Thyroid gland (tissue), 4 donors: ENCODE results near the gene TBC1D5.

ENCODE experiments used
- CTCF ChIP-seq, 6 experiments: fragments of 200-600 bp in 3 of 6; fragments of 450-650 bp in 3 of 6; sonication (generic) in 3 of 6; IDR thresholded peaks; one replicate each; pipeline ENCODE4 v1.5.1; 2016 to 2019; ENCODE audit warnings: antibody characterized with exemption in 6 of 6, mild to moderate bottlenecking in 2 of 6, inconsistent platforms in 1 of 6, moderate library complexity in 1 of 6
- POLR2A ChIP-seq, 2 donors: fragments of 450-650 bp; IDR thresholded peaks; one replicate each; pipeline ENCODE4 v1.6.1; 2017; ENCODE audit warnings: antibody characterized with exemption in 2 of 2, mild to moderate bottlenecking in 2 of 2, moderate library complexity in 1 of 2

- TF ChIP-seq CTCF (IDR thresholded peaks at IDR 0.05), result no peak
- TF ChIP-seq POLR2A (IDR thresholded peaks at IDR 0.05), result no peak
These were observed 188.4 kb downstream of the TBC1D5 start for GRCh38 chr3:17554078-17554477.
